Measurements from ENCODE around the gene QRFPR.

The QRFPR gene

GRCh38 chr4:121376097-121376496, 4.7 kb downstream of the QRFPR start:
- no peak for TF ChIP-seq CTCF (IDR thresholded peaks at IDR 0.05; ENCODE audit: borderline replicate concordance, control extremely low read depth, extremely low read depth, insufficient read depth, missing control alignments)
- no peak for DNase-seq (ENCODE audit: low spot score)
- in situ Hi-C loops (cut with MboI; ENCODE audit: low sequenced_read_pairs, unreplicated experiment): no loop called here

- no peak for TF ChIP-seq CTCF (IDR thresholded peaks at IDR 0.05; ENCODE audit: borderline replicate concordance, control extremely low read depth, extremely low read depth, insufficient read depth, missing control alignments)
- no peak for DNase-seq (ENCODE audit: low spot score)
- in situ Hi-C loops (cut with MboI; ENCODE audit: low sequenced_read_pairs, unreplicated experiment): no loop called here
Measured at GRCh38 chr4:121375262-121375661, 5.6 kb downstream of the QRFPR start.

- in situ Hi-C loops (cut with MboI; ENCODE audit: low sequenced_read_pairs, unreplicated experiment): no loop called here
- no peak for TF ChIP-seq CTCF (IDR thresholded peaks at IDR 0.05; ENCODE audit: borderline replicate concordance, control extremely low read depth, extremely low read depth, insufficient read depth, missing control alignments)
- no peak for DNase-seq (ENCODE audit: low spot score)
Measured at GRCh38 chr4:121373841-121374240, 7.0 kb downstream of the QRFPR start.

GRCh38 chr4:121370729-121371325, 10.0 kb downstream of the QRFPR start:
- in situ Hi-C loops (cut with MboI; ENCODE audit: low sequenced_read_pairs, unreplicated experiment): no loop called here
- peak; percentile 57 for TF ChIP-seq CTCF (IDR thresholded peaks at IDR 0.05; ENCODE audit: borderline replicate concordance, control extremely low read depth, extremely low read depth, insufficient read depth, missing control alignments)
- peak; percentile 41 for DNase-seq (ENCODE audit: low spot score)

GRCh38 chr4:121360495-121360894, 20.3 kb downstream of the QRFPR start:
- no peak for TF ChIP-seq CTCF (IDR thresholded peaks at IDR 0.05; ENCODE audit: borderline replicate concordance, control extremely low read depth, extremely low read depth, insufficient read depth, missing control alignments)
- no peak for DNase-seq (ENCODE audit: low spot score)
- in situ Hi-C loops (cut with MboI; ENCODE audit: low sequenced_read_pairs, unreplicated experiment): no loop called here

- no peak for DNase-seq (ENCODE audit: low spot score)
- TF ChIP-seq CTCF (IDR thresholded peaks at IDR 0.05; ENCODE audit: borderline replicate concordance, control extremely low read depth, extremely low read depth, insufficient read depth, missing control alignments): no peak
- in situ Hi-C loops (cut with MboI; ENCODE audit: low sequenced_read_pairs, unreplicated experiment): no loop called here
Measured at GRCh38 chr4:121358473-121358872, 22.3 kb downstream of the QRFPR start.
